Measurements from ENCODE around the gene UXT.

Gene UXT

GRCh38 chrX:47651043-47651905 is 7.7 kb downstream of the UXT start:
- peak; percentile 8 for ATAC-seq
- TF ChIP-seq, protein P1, sequence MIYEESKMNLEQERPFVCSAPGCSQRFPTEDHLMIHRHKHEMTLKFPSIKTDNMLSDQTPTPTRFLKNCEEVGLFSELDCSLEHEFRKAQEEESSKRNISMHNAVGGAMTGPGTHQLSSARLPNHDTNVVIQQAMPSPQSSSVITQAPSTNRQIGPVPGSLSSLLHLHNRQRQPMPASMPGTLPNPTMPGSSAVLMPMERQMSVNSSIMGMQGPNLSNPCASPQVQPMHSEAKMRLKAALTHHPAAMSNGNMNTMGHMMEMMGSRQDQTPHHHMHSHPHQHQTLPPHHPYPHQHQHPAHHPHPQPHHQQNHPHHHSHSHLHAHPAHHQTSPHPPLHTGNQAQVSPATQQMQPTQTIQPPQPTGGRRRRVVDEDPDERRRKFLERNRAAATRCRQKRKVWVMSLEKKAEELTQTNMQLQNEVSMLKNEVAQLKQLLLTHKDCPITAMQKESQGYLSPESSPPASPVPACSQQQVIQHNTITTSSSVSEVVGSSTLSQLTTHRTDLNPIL (CRISPR knock-in tag; IDR thresholded peaks at IDR 0.05; ENCODE audit: low read depth), result no peak
- no peak for TF ChIP-seq POU6F1 (CRISPR knock-in tag; IDR thresholded peaks at IDR 0.05; ENCODE audit: borderline replicate concordance, low read depth)
- TF ChIP-seq, protein P2, sequence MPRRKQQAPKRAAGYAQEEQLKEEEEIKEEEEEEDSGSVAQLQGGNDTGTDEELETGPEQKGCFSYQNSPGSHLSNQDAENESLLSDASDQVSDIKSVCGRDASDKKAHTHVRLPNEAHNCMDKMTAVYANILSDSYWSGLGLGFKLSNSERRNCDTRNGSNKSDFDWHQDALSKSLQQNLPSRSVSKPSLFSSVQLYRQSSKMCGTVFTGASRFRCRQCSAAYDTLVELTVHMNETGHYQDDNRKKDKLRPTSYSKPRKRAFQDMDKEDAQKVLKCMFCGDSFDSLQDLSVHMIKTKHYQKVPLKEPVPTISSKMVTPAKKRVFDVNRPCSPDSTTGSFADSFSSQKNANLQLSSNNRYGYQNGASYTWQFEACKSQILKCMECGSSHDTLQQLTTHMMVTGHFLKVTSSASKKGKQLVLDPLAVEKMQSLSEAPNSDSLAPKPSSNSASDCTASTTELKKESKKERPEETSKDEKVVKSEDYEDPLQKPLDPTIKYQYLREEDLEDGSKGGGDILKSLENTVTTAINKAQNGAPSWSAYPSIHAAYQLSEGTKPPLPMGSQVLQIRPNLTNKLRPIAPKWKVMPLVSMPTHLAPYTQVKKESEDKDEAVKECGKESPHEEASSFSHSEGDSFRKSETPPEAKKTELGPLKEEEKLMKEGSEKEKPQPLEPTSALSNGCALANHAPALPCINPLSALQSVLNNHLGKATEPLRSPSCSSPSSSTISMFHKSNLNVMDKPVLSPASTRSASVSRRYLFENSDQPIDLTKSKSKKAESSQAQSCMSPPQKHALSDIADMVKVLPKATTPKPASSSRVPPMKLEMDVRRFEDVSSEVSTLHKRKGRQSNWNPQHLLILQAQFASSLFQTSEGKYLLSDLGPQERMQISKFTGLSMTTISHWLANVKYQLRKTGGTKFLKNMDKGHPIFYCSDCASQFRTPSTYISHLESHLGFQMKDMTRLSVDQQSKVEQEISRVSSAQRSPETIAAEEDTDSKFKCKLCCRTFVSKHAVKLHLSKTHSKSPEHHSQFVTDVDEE (CRISPR knock-in tag; IDR thresholded peaks at IDR 0.05), result no peak
- no peak for TF ChIP-seq ZC3H10 (CRISPR knock-in tag; IDR thresholded peaks at IDR 0.05)
- no peak for TF ChIP-seq TOX (CRISPR knock-in tag; IDR thresholded peaks at IDR 0.05; ENCODE audit: borderline replicate concordance)

- peak; percentile 98 for ATAC-seq
- no peak for TF ChIP-seq ZC3H10 (CRISPR knock-in tag; IDR thresholded peaks at IDR 0.05)
- no peak for TF ChIP-seq BACH2 (CRISPR knock-in tag; IDR thresholded peaks at IDR 0.05; ENCODE audit: borderline replicate concordance)
- TF ChIP-seq, protein P3, sequence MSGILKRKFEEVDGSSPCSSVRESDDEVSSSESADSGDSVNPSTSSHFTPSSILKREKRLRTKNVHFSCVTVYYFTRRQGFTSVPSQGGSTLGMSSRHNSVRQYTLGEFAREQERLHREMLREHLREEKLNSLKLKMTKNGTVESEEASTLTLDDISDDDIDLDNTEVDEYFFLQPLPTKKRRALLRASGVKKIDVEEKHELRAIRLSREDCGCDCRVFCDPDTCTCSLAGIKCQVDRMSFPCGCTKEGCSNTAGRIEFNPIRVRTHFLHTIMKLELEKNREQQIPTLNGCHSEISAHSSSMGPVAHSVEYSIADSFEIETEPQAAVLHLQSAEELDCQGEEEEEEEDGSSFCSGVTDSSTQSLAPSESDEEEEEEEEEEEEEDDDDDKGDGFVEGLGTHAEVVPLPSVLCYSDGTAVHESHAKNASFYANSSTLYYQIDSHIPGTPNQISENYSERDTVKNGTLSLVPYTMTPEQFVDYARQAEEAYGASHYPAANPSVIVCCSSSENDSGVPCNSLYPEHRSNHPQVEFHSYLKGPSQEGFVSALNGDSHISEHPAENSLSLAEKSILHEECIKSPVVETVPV (CRISPR knock-in tag; IDR thresholded peaks at IDR 0.05), result no peak
- TF ChIP-seq PATZ1 (CRISPR knock-in tag; IDR thresholded peaks at IDR 0.05; ENCODE audit: borderline replicate concordance), result no peak
- no peak for TF ChIP-seq ZNF8 (CRISPR knock-in tag; IDR thresholded peaks at IDR 0.05)
- TF ChIP-seq TCF4 (CRISPR knock-in tag; IDR thresholded peaks at IDR 0.05; ENCODE audit: borderline replicate concordance), result no peak
- TF ChIP-seq OSR1 (CRISPR knock-in tag; IDR thresholded peaks at IDR 0.05), result no peak
These were observed 8.6 kb downstream of the UXT start, which contains the start of gene ELK1 for GRCh38 chrX:47650164-47651042. Gene ELK1, minus strand, starts transcription at chrX:47650563. Its CDS starts 9,122 bp downstream, at chrX:47641441.

- ATAC-seq, result no peak
- TF ChIP-seq RARB (CRISPR knock-in tag; IDR thresholded peaks at IDR 0.05), result no peak
- no peak for TF ChIP-seq GLIS3 (CRISPR knock-in tag; IDR thresholded peaks at IDR 0.05)
- TF ChIP-seq ZNF70 (CRISPR knock-in tag; IDR thresholded peaks at IDR 0.05), result no peak
- TF ChIP-seq, protein P3 (CRISPR knock-in tag; IDR thresholded peaks at IDR 0.05), result no peak
- TF ChIP-seq ZC3H10 (CRISPR knock-in tag; IDR thresholded peaks at IDR 0.05), result no peak
- no peak for TF ChIP-seq CSDC2 (CRISPR knock-in tag; IDR thresholded peaks at IDR 0.05)
- TF ChIP-seq ZNF565 (CRISPR knock-in tag; conservative IDR thresholded peaks at IDR 0.05; ENCODE audit: low read depth), result no peak
- no peak for TF ChIP-seq ZNF8 (CRISPR knock-in tag; IDR thresholded peaks at IDR 0.05)
- TF ChIP-seq, protein P2 (CRISPR knock-in tag; IDR thresholded peaks at IDR 0.05), result no peak
- TF ChIP-seq ARNTL (CRISPR knock-in tag; IDR thresholded peaks at IDR 0.05; ENCODE audit: borderline replicate concordance, low read depth), result no peak
These were observed 9.2 kb downstream of the UXT start for GRCh38 chrX:47649781-47650163.
